Activated CD8-positive, alpha-beta memory T cell treated with anti-CD3 and anti-CD28 coated beads for 36 hours (primary cell): ENCODE results near the gene LEFTY2. TPM values are rescaled to one million over a fixed set of nuclear protein-coding genes. Genes with fewer than 3 reads are reported as not detected.

Experiments
- CTCF ChIA-PET: fragments of 350-600 bp; sonication (Branson Sonifier 250); formaldehyde crosslinking; loops from one replicate; lab custom pipeline; 2021; ENCODE audit warnings: antibody characterized with exemption; lab: Charles Lee
- POLR2A ChIA-PET: fragments of 350-600 bp; sonication (Branson Sonifier 250); formaldehyde crosslinking; loops from one replicate; lab custom pipeline; 2021; ENCODE audit warnings: antibody characterized with exemption; lab: Charles Lee
- total RNA-seq, 2 experiments: library from RNA; stranded (reverse); gene quantifications; one replicate each; pipeline ENCODE4 v1.2.3, GENCODE V29; 2021

The LEFTY2 gene
- total RNA-seq, 2 experiments from 2014 or later = not detected

DNA sequence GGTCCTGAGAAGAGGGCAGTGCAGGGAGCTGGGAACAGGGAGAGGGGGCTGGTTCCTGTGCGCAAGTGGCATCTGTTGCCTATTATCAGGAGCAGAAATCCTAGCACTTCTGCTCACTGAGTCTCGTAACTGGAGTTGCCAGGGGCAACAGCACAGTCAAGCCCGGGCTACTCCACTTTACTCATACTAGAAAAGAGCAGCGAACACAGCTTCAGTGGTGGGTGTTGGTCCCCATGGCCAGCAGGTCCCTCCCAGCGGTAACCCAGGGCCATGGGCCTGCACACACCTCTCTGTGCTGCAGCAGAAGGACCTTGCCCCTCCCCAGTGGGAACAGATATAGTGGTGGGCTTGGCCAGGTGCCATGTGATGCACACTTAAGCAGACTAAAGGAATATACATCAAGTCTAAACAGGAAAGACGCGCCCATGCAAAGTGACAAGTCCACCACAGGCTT, 25.5 kb downstream of the LEFTY2 start:
- CTCF ChIA-PET = no interaction called here
- POLR2A ChIA-PET = interaction anchor here (1.5 kb wide), 1 partner anchor 8 kb away, joined by 3 read pairs; the partner anchor contains the start of gene PYCR2

DNA sequence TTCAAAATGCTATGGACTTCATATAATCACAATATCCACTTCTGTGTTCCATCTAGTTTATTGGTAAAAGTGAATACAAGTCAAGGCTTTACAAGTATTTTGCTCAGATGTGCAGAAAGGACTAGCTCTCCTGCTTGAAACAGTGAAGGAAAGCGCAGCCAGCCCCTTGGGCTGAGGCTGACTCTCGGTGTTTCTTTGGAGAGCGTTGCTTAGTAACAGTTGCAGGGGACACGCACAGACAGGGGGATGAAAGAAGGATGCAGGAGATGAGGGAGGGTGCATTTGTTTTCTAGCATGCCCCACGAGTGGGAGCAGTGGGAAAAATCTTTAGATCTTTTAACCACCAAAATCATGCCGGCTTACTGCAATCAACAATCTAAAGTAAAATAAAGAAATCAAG, 26.1 kb downstream of the LEFTY2 start:
- ChIA-PET CTCF (no interaction called here), POLR2A (interaction anchor here (1.5 kb wide), 1 partner anchor 9 kb away, joined by 3 read pairs; the partner anchor contains the start of gene PYCR2)

DNA sequence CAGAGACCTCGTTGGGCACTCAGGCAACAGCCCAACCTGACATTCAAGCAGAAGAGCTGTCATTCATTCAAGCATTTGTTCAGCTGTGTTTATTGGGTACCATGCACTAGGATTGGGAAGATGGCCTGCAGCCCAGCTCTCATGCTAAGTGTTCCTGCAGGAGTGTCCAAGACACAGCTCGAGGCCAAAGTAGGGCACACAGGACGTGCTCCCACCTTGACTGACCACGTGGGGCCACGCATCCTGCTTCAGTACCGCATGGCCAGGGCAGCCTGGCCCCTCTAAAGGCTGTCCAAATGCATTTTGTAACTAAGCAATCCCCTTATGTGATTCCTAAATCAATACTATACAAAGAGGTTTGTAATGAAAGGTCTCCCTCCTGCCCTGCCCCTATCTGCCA, 26.6 kb downstream of the LEFTY2 start:
- CTCF ChIA-PET = no interaction called here

DNA sequence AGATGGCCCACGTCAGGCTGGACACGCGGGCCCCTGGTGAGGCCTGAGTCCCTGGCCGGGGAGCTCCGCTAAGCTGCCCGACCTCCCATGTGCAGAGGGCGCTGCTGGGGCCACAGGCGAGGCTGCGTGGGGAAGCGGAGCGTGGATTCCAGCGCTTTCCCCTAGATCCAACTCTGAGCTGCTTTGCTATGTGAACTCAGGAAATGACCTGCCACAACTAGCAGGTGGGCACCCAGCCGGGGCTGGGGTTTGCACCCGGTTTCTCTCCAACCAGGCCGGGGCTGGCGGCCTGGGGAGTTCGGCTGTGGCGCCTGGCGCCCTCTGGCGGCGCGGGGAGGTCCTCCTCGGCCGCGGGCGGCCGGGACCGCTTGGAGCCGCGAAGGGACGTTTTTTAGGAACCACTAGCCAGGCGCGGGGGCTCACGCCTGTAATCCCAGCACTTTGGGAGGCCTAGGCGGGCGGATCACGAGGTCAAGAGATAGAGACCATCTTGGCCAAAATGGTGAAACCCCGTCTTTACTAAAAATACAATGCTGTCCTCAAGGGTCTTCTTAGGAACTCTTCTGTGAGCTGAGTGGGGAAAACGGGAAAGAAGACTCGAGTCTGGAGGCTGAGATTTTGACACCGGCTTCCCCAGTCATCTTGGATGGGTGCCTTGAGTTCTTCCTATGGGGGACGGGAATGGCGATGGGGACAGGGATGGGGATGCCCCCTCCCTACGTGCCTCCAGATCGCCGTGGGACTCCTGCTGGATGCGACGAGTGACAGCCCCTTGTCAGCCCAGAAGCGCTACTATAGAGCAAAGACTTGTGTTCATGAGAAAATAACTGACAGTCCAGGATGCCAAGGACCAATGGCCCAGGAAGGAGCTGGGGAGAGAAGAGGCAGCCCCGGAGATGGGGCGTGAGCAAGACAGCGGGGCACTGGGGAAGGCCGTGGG, 29.6 kb downstream of the LEFTY2 start:
- ChIA-PET CTCF (interaction anchor here (0.6 to 2.5 kb wide), 27 partner anchors 9 to 446 kb away, joined by 3 to 14 read pairs (median 4); partner anchors contain the start of genes PYCR2 and SRP9), POLR2A (interaction anchor here (1.7 kb wide), 1 partner anchor 134 kb away, joined by 10 read pairs; the partner anchor contains the start of gene SRP9)

More for the DNA sequence above, 26.6 kb downstream of the LEFTY2 start:
- POLR2A ChIA-PET = interaction anchor here (1.5 kb wide), 1 partner anchor 10 kb away, joined by 3 read pairs; the partner anchor contains the start of gene PYCR2

DNA sequence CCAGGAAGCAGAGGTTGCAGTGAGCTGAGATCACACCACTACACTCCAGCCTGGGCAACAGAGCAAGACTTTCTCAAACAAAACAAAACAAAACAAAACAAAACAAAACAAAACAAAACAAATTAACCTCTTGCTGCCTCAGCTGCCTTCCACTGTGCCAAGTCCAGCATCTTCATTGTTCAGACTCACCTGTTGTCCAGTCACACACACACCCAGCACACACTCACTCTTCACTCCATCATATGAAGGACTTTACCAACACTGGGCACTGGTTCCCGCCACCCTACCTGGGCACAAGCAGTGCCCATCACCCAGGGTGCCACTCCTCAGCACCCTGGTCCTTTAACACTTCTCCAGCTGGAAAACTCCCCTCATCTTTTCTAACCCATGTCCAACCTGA, 31.5 kb downstream of the LEFTY2 start:
- CTCF ChIA-PET = interaction anchor here (0.8 to 1.4 kb wide), 2 partner anchors 11 to 435 kb away, joined by 3 to 5 read pairs; no protein-coding TSS in a partner anchor
- POLR2A ChIA-PET = no interaction called here

DNA sequence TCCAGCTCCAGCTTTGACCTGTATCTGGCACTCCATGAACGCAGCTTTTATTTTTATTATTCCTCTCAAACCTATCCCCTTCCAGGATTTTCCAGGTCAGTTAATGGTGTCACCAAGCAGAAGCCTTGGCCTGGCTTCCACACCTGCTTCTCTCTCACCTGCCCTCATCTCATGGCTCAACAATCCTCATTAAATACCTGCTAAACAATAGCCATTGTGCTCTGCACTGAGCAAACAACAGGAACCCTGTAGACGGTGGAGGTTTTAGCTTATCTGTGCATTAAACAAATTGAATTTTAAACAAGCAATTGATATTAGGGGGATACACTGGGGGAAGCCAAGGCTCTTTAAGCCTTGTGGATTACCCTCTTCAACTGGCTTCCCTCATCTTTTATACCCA, 32.2 kb downstream of the LEFTY2 start:
- POLR2A ChIA-PET = no interaction called here
- CTCF ChIA-PET = interaction anchor here (1.4 kb wide), 1 partner anchor 10 kb away, joined by 5 read pairs; no protein-coding TSS in a partner anchor

DNA sequence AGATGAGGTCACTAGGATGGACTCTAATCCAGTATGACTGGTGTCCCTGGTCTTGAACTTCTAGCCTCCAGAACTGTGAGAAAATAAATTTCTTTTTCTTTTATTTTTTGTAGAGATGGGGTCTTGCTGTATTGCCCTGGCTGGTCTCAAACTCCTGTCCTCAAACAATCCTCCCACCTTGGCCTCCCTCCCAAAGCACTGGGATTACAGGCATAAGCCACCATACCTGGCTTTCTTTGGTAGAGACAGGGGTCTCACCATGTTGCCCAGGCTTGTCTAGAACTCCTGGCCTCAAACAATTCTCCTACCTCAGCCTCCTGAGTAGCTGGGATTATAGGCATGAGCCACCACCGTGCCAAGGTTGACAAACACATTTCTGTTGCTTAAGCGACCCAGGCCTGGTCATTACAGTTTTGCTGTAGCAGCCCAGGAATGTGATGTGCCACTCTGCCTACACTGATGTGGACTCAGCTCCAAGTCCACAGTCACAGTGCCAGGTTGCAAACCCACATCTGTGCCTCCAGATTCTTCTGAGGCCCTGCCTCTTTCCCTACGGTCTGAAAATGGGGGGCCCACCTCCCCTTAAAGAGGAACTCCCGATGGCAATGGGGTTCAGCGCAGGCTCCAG, 32.9 kb downstream of the LEFTY2 start:
- POLR2A ChIA-PET = no interaction called here

DNA sequence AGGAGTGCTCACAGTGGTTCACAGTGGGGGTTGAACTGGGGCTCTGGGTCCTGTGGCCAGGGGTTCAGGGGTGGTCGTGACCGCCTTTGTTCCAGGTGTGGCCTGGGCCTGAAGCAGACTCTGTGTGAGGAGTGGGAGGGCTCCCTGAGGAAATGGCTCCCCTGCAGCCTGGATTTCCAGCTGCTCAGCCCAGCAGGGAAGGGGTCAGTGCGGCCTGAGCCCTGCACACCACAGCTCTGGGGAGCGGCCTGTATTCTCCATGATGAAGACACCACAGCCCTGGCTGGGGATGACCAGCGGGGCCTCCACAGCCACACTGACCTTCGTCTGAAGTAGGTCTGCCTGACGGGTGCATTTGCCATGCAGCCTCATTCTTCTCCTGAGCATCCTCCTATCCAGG, 33.7 kb downstream of the LEFTY2 start:
- ChIA-PET CTCF (interaction anchor here (1.6 kb wide), 1 partner anchor 10 kb away, joined by 4 read pairs; no protein-coding TSS in a partner anchor), POLR2A (no interaction called here)

More for the DNA sequence above, 32.9 kb downstream of the LEFTY2 start:
- CTCF ChIA-PET = interaction anchor here (1.4 kb wide), 1 partner anchor 10 kb away, joined by 5 read pairs; no protein-coding TSS in a partner anchor

DNA sequence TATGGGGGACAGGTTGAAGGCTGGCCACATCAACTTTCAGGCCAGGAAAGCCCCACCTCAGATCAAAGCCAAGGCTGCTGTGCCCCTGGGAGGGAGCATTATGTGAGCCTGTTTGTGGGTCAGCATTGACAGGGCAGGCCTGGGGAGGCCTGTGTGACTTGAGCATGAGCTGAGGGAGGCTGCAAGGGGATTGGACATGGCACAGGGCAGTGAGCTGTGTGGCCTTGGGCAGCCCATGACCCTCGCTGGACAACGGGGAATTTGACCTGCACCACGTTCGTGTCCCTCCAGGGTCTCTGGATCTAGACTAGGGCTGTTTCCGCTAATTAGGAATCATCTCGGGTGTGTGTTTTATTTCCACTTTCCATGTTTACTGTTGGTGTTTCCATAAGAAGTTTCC, 34.6 kb downstream of the LEFTY2 start:
- ChIA-PET CTCF (interaction anchor here (1.6 kb wide), 1 partner anchor 10 kb away, joined by 4 read pairs; no protein-coding TSS in a partner anchor), POLR2A (no interaction called here)

DNA sequence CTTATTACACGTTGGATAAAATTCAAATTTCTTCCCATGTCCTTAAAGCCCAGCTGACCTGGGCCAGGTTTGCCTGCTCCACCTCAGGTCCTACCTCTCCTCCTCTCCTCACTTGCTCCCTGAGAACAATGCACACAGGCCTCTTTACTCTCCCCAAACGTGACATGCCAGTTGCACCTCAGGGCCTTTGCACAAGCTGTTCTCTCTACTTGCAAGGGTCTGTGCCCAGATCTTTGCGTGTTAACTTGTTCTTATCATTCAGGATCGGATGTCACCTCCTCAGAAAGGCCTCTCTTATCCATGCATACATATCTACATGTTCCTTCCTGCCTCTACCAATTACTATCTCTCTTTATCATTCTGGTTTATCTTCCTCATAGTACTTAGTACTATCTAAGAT, 37.4 kb downstream of the LEFTY2 start:
- ChIA-PET POLR2A (interaction anchor here (0.6 kb wide), 1 partner anchor 202 kb away, joined by 6 read pairs; no protein-coding TSS in a partner anchor), CTCF (interaction anchor here (1.4 kb wide), 1 partner anchor 48 kb away, joined by 3 read pairs; no protein-coding TSS in a partner anchor)

DNA sequence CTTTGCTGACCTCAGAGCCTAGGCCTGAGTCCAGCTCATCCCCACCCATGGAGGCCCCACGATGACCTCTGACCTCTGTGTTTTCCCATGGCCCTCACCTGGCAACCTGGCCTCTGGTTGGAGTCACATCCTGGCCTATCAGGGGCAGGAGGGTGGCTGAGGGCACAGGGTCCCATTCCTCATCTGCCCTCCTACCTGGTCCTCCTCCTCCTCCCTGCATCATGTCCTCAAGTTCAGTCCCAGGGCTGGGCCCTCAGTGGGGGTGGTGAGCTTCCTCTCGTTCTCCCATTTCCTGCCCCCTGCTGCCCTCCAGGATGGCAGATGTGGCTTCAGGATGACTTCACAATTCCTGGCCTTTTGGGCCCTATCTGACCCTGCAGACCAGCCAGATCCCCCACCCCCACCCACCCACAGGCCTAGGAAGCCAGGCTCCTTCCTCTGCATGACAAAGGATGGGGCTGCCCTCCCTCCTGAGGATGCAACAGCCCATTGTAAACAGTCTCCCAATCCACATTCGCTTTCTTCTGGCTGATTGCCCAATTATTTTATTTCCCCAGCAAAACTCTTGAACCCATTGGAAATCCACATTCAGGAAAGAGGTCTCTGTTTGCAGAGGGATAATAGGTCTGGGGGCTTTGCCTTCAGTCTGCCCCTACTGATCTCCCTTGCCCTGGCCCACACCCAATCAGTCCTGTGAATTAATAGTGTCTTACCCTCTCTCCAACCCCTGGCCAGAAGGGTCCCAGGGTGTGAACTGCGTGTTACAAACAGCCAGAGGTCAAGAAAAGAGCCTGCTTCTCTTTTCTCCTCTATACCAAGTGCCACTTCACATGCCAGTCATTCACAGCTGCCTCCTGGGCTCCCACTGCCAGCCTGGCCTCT, 41.7 kb downstream of the LEFTY2 start:
- CTCF ChIA-PET = interaction anchor here (0.8 to 2.0 kb wide), 4 partner anchors 10 to 424 kb away, joined by 3 to 5 read pairs (median 4); partner anchors contain the start of gene EPHX1
- POLR2A ChIA-PET = interaction anchor here (0.6 kb wide), 1 partner anchor 15 kb away, joined by 6 read pairs; no protein-coding TSS in a partner anchor

DNA sequence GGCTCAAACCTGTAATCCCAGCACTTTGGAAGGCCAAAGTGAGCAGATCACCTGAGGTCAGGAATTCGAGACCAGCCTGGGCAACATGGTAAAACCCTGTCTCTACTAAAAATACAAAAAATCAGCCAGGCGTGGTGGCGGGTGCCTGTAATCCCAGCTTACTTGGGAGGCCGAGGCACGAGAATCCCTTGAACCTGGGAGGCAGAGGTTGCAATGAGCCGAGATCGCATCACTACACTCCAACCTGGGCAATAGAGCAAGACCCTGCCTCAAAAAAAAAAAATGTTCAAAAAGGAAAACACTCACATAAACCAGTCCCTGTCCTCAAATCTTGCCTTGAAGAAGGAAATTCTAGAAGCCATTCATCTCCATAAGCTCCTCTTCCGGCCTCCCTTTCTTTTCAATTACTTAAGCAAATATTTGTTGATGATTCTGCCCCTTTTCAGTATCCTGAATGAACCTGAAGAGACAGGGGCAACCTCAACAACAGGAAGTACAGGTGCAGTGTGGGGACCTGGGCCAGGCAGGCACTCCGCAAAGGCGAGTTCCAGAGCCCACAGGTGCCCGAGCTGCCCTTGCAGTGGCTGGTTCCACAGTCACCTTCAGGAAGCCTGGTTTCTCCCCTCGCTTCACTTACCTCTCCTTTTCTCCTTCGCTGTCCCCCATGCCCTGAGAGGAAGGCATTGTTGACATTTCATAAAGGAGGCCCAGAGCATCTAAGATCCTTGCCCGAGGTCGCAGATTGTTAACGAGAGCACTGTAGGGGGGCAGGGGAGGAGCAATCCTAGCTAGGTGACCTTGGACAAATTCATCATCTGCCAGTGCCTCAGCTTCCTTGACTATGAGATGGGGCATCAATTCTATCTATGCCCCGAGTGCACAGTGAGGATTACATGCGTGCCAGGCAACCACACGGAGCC, 43.2 kb downstream of the LEFTY2 start:
- POLR2A ChIA-PET = interaction anchor here (0.8 to 2.7 kb wide), 3 partner anchors 15 to 121 kb away, joined by 5 to 22 read pairs (median 6); partner anchors contain the start of genes SRP9 and TMEM63A
- CTCF ChIA-PET = interaction anchor here (0.6 to 2.3 kb wide), 9 partner anchors 9 to 422 kb away, joined by 3 to 11 read pairs (median 4); partner anchors contain the start of genes SRP9 and TMEM63A

DNA sequence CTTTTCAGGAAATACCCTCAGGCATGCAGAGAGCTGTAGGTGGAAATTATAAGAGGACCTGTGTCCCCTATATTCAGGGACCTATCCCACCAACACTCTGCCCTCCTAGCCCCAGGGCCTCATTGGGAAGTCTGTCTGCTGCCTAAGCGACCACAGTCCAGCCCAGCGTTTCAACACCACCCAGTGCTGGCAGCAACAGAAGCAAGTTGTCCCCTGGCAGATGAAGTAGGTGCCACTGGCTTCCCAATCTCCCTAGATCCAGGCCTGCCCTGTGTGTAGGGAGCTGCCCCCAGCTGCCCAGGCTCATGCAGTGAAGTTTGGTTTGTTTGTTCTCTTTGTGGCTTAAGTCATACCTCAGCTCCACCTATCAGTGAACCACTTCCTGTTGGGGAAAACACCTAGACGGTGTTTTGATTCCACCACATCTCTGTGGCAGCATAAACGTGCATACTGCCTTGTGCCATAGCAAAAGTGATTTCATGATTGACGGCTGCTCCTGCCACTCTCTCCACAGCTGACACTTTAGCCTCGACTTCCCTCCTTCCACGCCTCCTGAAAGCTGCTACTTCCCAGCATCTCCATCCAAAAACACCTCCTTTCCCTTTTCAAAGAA, 44.0 kb downstream of the LEFTY2 start:
- ChIA-PET POLR2A (interaction anchor here (0.7 to 2.7 kb wide), 4 partner anchors 15 to 120 kb away, joined by 3 to 22 read pairs (median 6); partner anchors contain the start of genes SRP9 and TMEM63A), CTCF (interaction anchor here (0.6 to 2.3 kb wide), 7 partner anchors 10 to 291 kb away, joined by 3 to 11 read pairs (median 3); partner anchors contain the start of genes SRP9 and TMEM63A)

DNA sequence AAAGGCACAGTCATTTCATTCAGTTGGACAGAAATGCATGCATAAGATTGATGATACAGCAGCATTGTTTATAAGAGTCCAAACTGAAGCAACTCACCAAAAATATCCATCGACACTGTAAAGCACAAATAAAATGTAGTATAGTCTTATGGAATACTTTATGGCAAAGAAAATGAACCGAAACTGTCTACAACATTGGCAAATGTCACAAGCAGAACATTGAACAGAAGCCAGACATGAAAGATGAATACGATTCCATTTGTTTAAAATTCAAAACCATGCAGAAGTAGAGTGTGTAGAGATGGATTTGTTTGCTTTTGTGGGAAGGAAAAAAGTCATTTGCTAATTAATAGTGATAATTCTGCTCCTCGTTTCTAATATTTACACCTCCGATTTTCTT, 44.5 kb downstream of the LEFTY2 start:
- CTCF ChIA-PET = interaction anchor here (1.2 to 2.3 kb wide), 5 partner anchors 10 to 64 kb away, joined by 3 to 11 read pairs (median 3); partner anchors contain the start of gene TMEM63A
- POLR2A ChIA-PET = interaction anchor here (0.7 to 2.7 kb wide), 3 partner anchors 14 to 119 kb away, joined by 3 to 22 read pairs (median 6); partner anchors contain the start of genes SRP9 and TMEM63A

DNA sequence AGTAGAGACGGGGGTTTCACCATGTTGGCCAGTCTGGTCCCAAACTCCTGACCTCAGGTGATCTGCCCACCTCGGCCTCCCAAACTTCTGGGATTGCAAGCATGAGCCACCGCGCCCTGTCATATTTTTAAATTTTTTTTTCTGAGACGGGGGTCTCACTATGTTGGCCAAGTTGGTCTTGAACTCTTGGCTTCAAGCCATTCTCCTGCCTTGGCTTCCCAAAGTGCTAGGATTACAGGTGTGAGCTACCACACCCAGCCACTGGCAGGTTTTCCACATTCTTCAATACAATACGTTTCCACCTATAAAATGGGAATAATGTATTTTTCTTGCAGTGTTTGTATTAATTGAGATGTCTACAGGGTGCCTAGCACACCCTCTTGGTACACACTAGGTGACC, 48.7 kb downstream of the LEFTY2 start:
- POLR2A ChIA-PET = no interaction called here

More for the DNA sequence above, 48.7 kb downstream of the LEFTY2 start:
- CTCF ChIA-PET = no interaction called here
